HG03460 (cell line): Measurements from ENCODE around the gene CEP170B.
"Not testable (repeated sequence)": the region's sequence is repeated elsewhere in the genome, so short reads cannot be mapped to it uniquely, and the experiment has no call there.

Experiments used
- ATAC-seq: cut with Tn5 transposase; IDR thresholded peaks from one replicate; pipeline ENCODE4 v1.9.1; 2021; ENCODE audit not compliant: unreplicated experiment

Gene CEP170B

GRCh38 chr14:104843442-104844305 lies 21.4 kb upstream of the CEP170B start:
- no peak for ATAC-seq

- ATAC-seq = no peak
Measured at GRCh38 chr14:104844306-104845032, 20.6 kb upstream of the CEP170B start.

GRCh38 chr14:104845033-104845666 lies 19.9 kb upstream of the CEP170B start:
- no peak for ATAC-seq

GRCh38 chr14:104845834-104846441 lies 19.1 kb upstream of the CEP170B start:
- no peak for ATAC-seq

- ATAC-seq = no peak
Measured at GRCh38 chr14:104852280-104852663, 12.8 kb upstream of the CEP170B start.

GRCh38 chr14:104855532-104856090 lies 9.5 kb upstream of the CEP170B start:
- no peak for ATAC-seq

- no peak for ATAC-seq
Measured at GRCh38 chr14:104856157-104856868, 8.8 kb upstream of the CEP170B start.

GRCh38 chr14:104856869-104857860 lies 7.9 kb upstream of the CEP170B start:
- ATAC-seq = no peak

GRCh38 chr14:104857931-104858330 lies 7.1 kb upstream of the CEP170B start:
- not testable (repeated sequence) for ATAC-seq

GRCh38 chr14:104858811-104859426 lies 6.1 kb upstream of the CEP170B start:
- ATAC-seq = no peak

GRCh38 chr14:104859900-104860299 lies 5.2 kb upstream of the CEP170B start:
- no peak for ATAC-seq

- no peak for ATAC-seq
Measured at GRCh38 chr14:104860414-104860813, 4.7 kb upstream of the CEP170B start.

GRCh38 chr14:104863131-104863862 lies 1.8 kb upstream of the CEP170B start:
- no peak for ATAC-seq

- ATAC-seq = no peak
Measured at GRCh38 chr14:104863923-104864266, 1.2 kb upstream of the CEP170B start.

- no peak for ATAC-seq
Measured at GRCh38 chr14:104864267-104865080, 594 bp upstream of the CEP170B start.

- no peak for ATAC-seq
Measured at GRCh38 chr14:104865631-104866441, 768 bp downstream of the CEP170B start.
